ENCODE results near the gene TGFBI. TPM values are rescaled to one million over a fixed set of nuclear protein-coding genes. Genes with fewer than 3 reads are reported as not detected.

The TGFBI gene
- 43.2 TPM for total RNA-seq

GRCh38 chr5:136028782-136029742 lies at the start of gene TGFBI:
Gene TGFBI (plus strand): TSS chr5:136028988. CDS start chr5:136029056, 68 bp downstream.
- Histone ChIP-seq H3K4me1 (peaks cover 22% of the 10 kb centered on the region), H3K4me3 (peak within 1 kb of the TSS; percentile 46 to 57), H3K27me3 (no peaks in the 10 kb centered on the region), H3K27ac (peak within 1 kb of the TSS; percentile 29), H3K9me3 (no peaks in the 10 kb centered on the region), H3K36me3 (no peaks in the 10 kb centered on the region)
- intact Hi-C loops (cut with DNase I) = no loop called here
- DNase-seq (ENCODE audit: extremely low spot score in 2 of 2) = no peak
- TF ChIP-seq POLR2AphosphoS5 (IDR thresholded peaks at IDR 0.05; ENCODE audit: insufficient read depth in 1 of 2, low read depth in 1 of 2) (peak in 1 of 2 donors; percentile 57), CTCF (IDR thresholded peaks at IDR 0.05) (no peak), POLR2A (IDR thresholded peaks at IDR 0.05) (no peak)

- intact Hi-C loops (cut with DNase I) = no loop called here
- Histone ChIP-seq H3K27me3 (no peaks in the 10 kb centered on the region), H3K27ac (no peak overlapping the region), H3K4me1 (peaks cover 9% of the 10 kb centered on the region), H3K36me3 (no peaks in the 10 kb centered on the region), H3K9me3 (no peaks in the 10 kb centered on the region), H3K4me3 (no peak overlapping the region)
- no peak for TF ChIP-seq POLR2AphosphoS5 (IDR thresholded peaks at IDR 0.05; ENCODE audit: insufficient read depth in 1 of 2, low read depth in 1 of 2)
- TF ChIP-seq POLR2A (IDR thresholded peaks at IDR 0.05) = no peak
- no peak for TF ChIP-seq CTCF (IDR thresholded peaks at IDR 0.05)
- no peak for DNase-seq (ENCODE audit: extremely low spot score in 2 of 2)
These were observed 49.8 kb upstream of the TGFBI start for GRCh38 chr5:135978993-135979392.

GRCh38 chr5:135979510-135979909 lies 49.3 kb upstream of the TGFBI start:
- H3K27ac ChIP-seq = no peak overlapping the region

GRCh38 chr5:135980620-135981019 lies 48.2 kb upstream of the TGFBI start:
- Histone ChIP-seq H3K4me1 (no peaks in the 10 kb centered on the region), H3K9me3 (no peaks in the 10 kb centered on the region), H3K4me3 (no peak overlapping the region), H3K27me3 (no peaks in the 10 kb centered on the region), H3K36me3 (no peaks in the 10 kb centered on the region), H3K27ac (no peak overlapping the region)
- no peak for DNase-seq (ENCODE audit: extremely low spot score in 2 of 2)
- TF ChIP-seq POLR2A (IDR thresholded peaks at IDR 0.05) (no peak), POLR2AphosphoS5 (IDR thresholded peaks at IDR 0.05; ENCODE audit: insufficient read depth in 1 of 2, low read depth in 1 of 2) (no peak), CTCF (IDR thresholded peaks at IDR 0.05) (no peak)
- intact Hi-C loops (cut with DNase I) = no loop called here

More at GRCh38 chr5:135979510-135979909, 49.3 kb upstream of the TGFBI start:
- no peak overlapping the region for H3K4me3 ChIP-seq
- intact Hi-C loops (cut with DNase I) = no loop called here
- H3K4me1 ChIP-seq = peaks cover 4% of the 10 kb centered on the region
- no peaks in the 10 kb centered on the region for H3K9me3 ChIP-seq
- no peak for DNase-seq (ENCODE audit: extremely low spot score in 2 of 2)
- TF ChIP-seq POLR2A (IDR thresholded peaks at IDR 0.05) (no peak), POLR2AphosphoS5 (IDR thresholded peaks at IDR 0.05; ENCODE audit: insufficient read depth in 1 of 2, low read depth in 1 of 2) (no peak), CTCF (IDR thresholded peaks at IDR 0.05) (no peak)
- H3K36me3 ChIP-seq = no peaks in the 10 kb centered on the region
- H3K27me3 ChIP-seq = no peaks in the 10 kb centered on the region

DNA sequence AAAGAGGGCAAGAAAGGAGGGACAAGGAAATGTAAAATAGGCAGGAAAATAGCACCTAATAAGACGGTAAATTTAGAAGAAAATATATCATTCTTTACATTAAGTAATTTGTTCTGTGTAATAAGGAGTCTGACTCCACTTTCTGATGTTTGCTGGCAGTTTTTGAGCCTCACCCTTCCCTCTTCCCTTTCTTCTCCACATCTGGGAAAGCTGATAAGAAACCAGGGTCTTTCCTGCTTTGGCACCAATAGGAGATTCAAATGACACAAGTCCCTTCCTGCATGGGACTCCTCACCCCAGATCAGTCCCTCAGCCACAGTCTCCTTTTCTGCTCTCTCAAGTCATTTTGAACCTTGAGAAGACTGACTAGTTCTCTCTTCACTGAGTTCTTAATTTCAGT lies 42.8 kb upstream of the TGFBI start:
- intact Hi-C loops (cut with DNase I) = no loop called here
- Histone ChIP-seq H3K36me3 (no peaks in the 10 kb centered on the region), H3K9me3 (no peaks in the 10 kb centered on the region), H3K4me1 (no peaks in the 10 kb centered on the region), H3K27ac (no peak overlapping the region), H3K27me3 (no peaks in the 10 kb centered on the region), H3K4me3 (no peak overlapping the region)
- DNase-seq (ENCODE audit: extremely low spot score in 2 of 2) = no peak
- no peak for TF ChIP-seq POLR2AphosphoS5 (IDR thresholded peaks at IDR 0.05; ENCODE audit: insufficient read depth in 1 of 2, low read depth in 1 of 2)
- TF ChIP-seq CTCF (IDR thresholded peaks at IDR 0.05) = no peak
- no peak for TF ChIP-seq POLR2A (IDR thresholded peaks at IDR 0.05)
